Activated naive CD8-positive, alpha-beta T cell (primary cell): ENCODE measurements around the gene FAR2.
"Not testable (repeated sequence)": the region's sequence is repeated elsewhere in the genome, so short reads cannot be mapped to it uniquely, and the experiment has no call there.

ENCODE experiments used
- H3K27ac Mint-ChIP-seq: one replicate; pipeline ENCODE4 v1.8.0; 2021; ENCODE audit warnings: mixed read lengths
- H3K27me3 Mint-ChIP-seq: one replicate; pipeline ENCODE4 v1.8.0; 2021; ENCODE audit warnings: mixed read lengths
- H3K36me3 Mint-ChIP-seq: one replicate; pipeline ENCODE4 v1.8.0; 2021; ENCODE audit warnings: mixed read lengths
- H3K4me1 Mint-ChIP-seq: one replicate; pipeline ENCODE4 v1.8.0; 2021; ENCODE audit warnings: low read depth, mixed read lengths
- H3K4me3 Mint-ChIP-seq: one replicate; pipeline ENCODE4 v1.8.0; 2021; ENCODE audit warnings: mild to moderate bottlenecking, mixed read lengths
- H3K9me3 Mint-ChIP-seq: one replicate; pipeline ENCODE4 v1.8.0; 2021; ENCODE audit warnings: low read depth, mixed read lengths

The FAR2 gene

GRCh38 chr12:29376118-29376517 is 227.0 kb downstream of the FAR2 start:
- Mint-ChIP-seq H3K4me1 (peaks cover 54% of the 10 kb centered on the region), H3K27ac (no peak overlapping the region), H3K4me3 (no peak overlapping the region), H3K9me3 (no peaks in the 10 kb centered on the region), H3K36me3 (no peaks in the 10 kb centered on the region), H3K27me3 (no peaks in the 10 kb centered on the region)

- Mint-ChIP-seq H3K9me3 (no peaks in the 10 kb centered on the region), H3K4me3 (peak within 1 kb of the TSS; percentile 98), H3K27me3 (no peaks in the 10 kb centered on the region), H3K36me3 (no peaks in the 10 kb centered on the region), H3K4me1 (peaks cover 60% of the 10 kb centered on the region), H3K27ac (peak within 1 kb of the TSS; percentile 98)
Observed at GRCh38 chr12:29380536-29381523, 231.8 kb downstream of the FAR2 start, which contains the start of gene ERGIC2. Gene ERGIC2 (minus strand): TSS chr12:29381172. CDS start chr12:29371633, 9,539 bp downstream.

GRCh38 chr12:29382251-29382650 is 233.2 kb downstream of the FAR2 start:
- Mint-ChIP-seq H3K9me3 (no peaks in the 10 kb centered on the region), H3K27ac (peak overlapping the region; percentile 98), H3K4me1 (peaks cover 46% of the 10 kb centered on the region), H3K27me3 (no peaks in the 10 kb centered on the region), H3K4me3 (peak overlapping the region; percentile 98), H3K36me3 (no peaks in the 10 kb centered on the region)

GRCh38 chr12:29385194-29385593 is 236.1 kb downstream of the FAR2 start:
- H3K36me3 Mint-ChIP-seq, H3K4me3 Mint-ChIP-seq, H3K9me3 Mint-ChIP-seq, H3K27me3 Mint-ChIP-seq, H3K27ac Mint-ChIP-seq: not testable (repeated sequence)
- H3K4me1 Mint-ChIP-seq, result peaks cover 25% of the 10 kb centered on the region
